HG03097 (cell line): ENCODE data around the gene OGDH.

Experiments
- ATAC-seq: cut with Tn5 transposase; IDR thresholded peaks from one replicate; pipeline ENCODE4 v1.9.1; 2021; ENCODE audit not compliant: unreplicated experiment, low FRiP score

OGDH gene

DNA sequence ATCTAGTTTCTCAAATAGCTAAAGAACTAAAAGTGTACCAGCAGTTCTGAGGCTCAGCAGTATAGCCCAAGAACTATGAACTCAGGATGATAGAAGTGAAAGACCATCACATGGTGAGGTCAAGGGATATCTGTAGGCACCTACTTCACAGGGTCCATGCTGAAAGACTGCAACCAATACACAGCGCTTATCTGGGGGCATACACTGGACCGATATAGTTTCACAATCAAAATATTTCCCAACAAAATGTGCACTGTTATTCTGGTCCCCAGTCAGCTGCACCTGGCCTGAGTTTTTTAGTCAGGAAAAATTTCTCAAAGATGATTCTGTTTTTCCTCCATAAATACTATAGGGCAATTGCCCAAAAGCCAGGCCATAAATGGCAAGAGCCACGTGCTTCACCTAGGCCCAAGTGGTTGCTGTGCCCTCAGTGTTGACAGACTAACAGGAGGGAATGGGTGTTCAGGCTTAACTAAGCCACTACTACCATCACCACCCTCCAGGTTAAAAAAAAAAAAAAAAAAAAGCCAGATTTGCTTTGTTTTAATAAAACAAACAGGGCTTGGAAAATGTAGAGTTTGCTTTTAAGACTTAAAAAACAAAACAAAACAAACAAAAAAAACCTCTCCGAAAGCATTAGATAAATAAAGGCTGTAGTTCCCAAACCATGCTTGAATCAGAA lies 58.5 kb downstream of the OGDH start:
- no peak for ATAC-seq

DNA sequence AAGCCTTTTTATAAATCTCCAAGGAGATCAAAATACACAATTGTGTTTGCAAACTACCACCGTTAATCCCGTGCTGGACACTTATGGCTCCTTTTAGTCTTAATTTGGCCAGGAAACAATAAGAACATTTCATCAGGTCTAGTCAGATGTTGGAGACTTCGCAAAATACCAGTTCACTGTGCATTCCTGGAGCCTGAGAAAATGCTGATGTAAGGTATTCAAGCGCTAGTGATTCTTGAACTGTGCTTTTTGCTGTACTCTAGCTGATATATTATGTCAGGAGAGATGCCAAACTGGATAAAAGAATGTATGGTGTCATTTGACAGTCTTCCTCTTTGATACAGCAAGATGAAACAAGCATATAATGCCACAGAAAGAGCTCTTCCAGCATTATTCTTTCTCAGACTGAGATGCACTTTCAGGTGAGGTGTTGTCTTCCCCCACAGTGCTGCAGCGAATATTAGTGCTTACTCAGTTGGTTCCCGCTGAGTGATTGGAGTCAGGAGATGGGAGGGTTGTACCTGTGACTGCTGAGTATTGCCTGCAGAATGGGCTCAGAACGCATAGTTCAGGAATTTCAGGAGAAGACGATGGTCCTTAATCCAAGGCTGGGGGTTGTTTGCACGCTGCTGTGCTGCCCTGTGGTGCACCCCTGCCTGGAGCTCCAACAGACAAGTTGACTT lies 59.2 kb downstream of the OGDH start:
- no peak for ATAC-seq

- no peak for ATAC-seq
Observed at GRCh38 chr7:44666566-44666965, 60.1 kb downstream of the OGDH start.

GRCh38 chr7:44667190-44667589 lies 60.8 kb downstream of the OGDH start:
- ATAC-seq: no peak

DNA sequence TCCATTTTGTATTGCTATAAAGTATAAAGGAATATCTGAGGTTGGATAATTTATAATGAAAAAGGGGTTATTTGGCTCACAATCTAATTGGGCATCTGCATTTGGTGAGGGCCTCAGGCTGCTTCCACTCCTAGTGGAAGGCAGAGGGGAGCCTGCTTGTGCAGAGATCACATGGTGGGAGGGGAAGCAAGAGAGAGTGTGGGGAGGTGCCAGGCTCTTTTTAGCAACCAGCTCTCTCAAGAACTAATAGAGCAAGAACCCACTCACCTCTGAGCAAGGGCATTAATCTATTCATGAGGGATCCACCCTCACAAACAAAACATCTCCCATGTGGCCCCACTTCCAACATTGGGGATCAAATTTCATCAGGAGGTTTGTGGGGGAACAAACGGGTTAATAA lies 64.6 kb downstream of the OGDH start:
- no peak for ATAC-seq

DNA sequence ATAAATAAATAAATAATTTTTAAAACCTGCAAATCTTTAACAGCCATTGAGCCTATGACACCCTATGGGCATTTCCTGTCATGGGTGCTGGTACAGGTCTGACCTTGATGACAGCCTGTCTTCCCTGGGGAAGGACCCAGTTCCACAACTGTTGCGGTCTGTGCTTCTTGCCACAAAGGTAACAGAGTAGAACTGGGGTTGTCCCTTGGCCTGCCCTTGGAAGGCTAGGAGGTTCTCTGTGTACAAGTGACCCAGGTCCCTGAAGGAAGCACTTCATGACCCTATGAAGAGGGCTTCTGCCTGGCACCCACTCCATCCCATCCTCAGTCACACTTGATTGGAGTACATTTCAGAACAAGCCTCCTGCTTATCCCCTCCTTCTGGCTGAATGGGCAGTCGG lies 66.9 kb downstream of the OGDH start:
- ATAC-seq: no peak

GRCh38 chr7:44673771-44674170 lies 67.3 kb downstream of the OGDH start:
- no peak for ATAC-seq

GRCh38 chr7:44674381-44674780 lies 68.0 kb downstream of the OGDH start:
- ATAC-seq: no peak

DNA sequence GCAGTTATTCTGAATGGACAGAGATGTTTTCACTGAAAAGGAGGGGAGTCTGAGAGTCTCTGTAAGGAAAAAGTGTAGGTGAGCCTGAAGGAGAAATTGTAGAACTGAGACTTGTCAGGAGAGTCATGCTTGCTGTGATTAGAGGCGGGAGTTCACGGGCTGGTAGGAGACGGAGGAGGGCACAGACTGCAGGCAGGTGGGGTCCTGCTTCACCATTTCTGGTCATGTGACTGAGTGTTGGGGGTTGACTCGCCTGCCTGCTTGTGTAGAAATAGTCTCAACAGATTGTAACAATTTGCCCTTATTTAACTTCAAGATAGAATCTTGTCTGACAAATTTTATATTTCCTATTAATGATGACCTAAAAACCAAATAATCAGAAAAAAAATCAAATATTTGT lies 70.3 kb downstream of the OGDH start:
- ATAC-seq: no peak

DNA sequence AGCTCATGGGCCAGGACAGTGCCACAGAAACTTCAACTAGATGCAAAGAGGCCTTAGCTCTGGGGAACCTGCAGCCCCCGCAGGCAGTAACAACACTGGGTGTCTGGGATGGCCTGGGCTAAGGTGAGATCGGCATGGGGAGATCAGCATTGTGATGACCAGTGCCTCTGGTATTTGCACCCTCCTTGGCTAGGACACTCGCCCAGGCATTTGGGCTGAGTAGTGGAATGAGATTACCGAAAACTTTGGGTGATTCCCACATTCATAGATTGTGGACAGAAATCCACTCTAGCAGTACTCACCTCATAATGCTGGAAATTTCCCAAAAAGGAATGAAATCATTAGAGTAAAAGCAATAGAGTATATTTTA lies 71.7 kb downstream of the OGDH start:
- no peak for ATAC-seq

DNA sequence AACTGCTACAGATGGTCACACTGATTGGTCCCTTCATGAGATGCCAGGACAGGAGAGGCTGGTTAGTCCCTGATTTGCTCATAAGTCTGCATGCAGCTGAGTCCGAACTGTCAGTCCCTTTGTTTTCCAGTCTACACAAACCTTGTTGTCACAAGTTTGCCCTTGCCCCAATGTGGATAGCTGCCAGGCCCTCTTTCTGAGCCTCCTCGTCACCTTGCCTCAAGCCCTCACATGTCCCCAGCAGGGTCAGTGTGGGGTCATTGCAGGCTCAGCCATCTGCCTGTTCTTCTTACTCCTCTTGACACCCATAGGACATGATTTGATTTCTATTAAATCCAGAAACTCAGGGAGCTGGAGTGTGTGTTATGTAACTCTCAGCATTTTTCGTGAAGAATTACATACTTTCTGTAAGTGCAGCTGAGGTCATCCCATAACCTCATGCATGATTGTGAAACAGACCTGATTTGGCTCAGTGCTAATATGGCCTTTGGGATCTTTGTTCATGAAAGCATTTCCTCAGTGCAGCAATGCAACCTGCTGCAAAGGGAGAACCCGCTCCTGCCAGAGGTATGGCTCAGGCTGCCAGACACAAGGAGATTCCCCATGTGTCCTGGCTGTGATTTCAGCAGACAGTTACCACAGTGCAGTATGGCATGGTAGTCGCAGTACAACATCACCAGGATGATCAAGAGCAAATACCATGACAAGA lies 72.2 kb downstream of the OGDH start:
- no peak for ATAC-seq

DNA sequence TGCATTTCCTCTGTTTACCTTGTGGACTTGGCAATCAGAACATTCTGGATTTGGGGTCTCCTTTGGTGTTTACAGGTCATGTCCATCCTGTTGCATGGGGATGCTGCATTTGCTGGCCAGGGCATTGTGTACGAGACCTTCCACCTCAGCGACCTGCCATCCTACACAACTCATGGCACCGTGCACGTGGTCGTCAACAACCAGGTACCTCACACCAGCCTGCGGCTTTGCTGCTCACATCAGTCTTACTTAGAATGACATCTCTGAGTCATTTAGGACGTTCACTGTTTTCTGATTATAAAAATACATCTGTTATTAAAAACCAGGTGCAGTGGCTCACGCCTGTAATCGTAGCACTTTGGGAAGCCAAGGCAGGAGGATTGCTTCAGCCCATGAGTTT lies 75.2 kb downstream of the OGDH start:
- no peak for ATAC-seq

GRCh38 chr7:44685723-44686122 lies 79.3 kb downstream of the OGDH start:
- ATAC-seq: no peak

- no peak for ATAC-seq
Observed at GRCh38 chr7:44689427-44689826, 83.0 kb downstream of the OGDH start.

DNA sequence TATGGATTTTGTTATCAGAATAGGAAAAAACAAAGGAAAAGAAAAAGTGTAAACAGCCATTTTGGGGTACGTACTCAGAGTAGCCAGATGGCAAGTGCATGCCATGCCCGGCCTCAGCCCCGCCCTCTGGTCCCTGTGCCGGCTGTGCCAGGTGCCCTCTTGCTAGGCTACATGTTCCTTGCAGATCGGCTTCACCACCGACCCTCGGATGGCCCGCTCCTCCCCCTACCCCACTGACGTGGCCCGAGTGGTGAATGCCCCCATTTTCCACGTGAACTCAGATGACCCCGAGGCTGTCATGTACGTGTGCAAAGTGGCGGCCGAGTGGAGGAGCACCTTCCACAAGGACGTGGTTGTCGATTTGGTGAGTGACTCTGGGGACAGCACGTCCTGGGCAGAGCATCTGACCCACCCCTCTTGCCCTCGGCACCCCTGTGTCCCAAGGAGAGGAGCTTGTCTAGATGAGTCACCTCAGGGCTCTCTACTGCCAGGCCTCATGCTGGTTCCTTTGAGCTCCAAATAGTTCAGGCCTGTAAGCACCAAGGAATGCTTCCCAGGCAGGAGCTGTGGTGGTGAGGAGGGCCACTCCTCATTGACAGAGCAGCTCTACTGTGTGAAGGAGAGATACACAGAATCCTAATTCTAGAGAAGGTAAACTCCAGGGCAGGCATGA lies 87.3 kb downstream of the OGDH start:
- no peak for ATAC-seq

DNA sequence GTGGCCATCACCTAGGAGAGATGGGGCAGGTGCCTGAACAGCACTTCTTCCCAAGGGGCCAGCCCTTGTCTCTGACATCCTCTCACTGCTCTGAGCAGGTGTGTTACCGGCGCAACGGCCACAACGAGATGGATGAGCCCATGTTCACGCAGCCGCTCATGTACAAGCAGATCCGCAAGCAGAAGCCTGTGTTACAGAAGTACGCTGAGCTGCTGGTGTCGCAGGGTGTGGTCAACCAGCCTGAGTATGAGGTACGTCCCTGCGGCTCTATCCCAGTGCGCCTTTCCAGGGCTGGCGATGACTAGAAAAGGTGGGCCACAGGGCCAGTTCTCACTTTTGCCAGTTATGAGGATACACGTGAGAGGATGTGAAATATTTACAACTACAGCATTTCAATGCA lies 87.9 kb downstream of the OGDH start:
- ATAC-seq: no peak

DNA sequence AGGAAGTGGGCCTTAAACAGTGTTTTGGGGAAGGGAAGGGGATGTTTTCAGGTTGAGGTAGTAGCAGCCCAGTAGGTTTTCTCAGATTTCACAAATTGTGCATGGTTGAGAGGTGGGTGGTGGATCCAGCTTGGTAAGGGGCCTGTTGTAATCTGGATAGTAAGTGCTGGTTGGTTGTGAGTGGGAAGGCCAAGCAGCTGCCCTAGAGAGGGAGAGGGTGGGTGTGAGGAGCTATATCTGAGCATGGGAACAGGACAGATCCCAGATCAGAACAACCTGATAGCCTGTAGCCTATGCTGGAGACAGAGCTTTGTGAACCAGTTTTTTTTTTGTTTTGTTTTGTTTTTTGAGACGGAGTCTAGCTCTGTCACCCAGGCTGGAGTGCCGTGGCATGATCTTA lies 88.3 kb downstream of the OGDH start:
- ATAC-seq: no peak

DNA sequence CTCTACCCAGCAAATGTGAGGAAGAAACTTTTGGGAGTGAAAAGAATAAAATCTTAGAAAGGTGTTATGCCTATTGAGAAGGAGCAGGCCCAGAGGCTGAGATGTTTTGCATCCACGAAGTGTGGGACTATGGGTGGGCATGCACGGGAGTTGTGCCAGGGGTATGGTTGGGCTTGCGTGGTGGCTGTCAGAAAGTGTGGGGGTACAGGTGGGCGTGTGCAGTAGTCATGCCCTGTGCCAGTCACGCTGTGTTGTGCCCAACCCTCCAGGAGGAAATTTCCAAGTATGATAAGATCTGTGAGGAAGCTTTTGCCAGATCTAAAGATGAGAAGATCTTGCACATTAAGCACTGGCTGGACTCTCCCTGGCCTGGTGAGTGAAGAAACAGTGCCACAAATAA lies 89.3 kb downstream of the OGDH start:
- ATAC-seq: no peak

DNA sequence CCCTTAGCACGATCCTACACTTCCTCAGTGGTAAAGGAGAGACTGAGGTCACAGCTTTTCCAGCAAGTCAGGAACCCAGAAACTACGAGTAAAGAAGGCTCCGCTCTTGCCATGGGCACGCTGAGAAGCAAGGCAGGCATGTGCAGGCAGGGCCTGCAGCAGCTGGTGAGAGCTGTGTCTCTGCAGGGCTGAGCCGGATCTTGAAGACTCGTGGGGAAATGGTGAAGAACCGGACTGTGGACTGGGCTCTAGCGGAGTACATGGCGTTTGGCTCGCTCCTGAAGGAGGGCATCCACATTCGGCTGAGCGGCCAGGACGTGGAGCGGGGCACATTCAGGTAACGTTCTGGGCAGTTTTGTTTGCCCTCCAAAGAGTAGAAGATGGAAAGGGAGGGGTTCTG lies 90.3 kb downstream of the OGDH start:
- no peak for ATAC-seq

DNA sequence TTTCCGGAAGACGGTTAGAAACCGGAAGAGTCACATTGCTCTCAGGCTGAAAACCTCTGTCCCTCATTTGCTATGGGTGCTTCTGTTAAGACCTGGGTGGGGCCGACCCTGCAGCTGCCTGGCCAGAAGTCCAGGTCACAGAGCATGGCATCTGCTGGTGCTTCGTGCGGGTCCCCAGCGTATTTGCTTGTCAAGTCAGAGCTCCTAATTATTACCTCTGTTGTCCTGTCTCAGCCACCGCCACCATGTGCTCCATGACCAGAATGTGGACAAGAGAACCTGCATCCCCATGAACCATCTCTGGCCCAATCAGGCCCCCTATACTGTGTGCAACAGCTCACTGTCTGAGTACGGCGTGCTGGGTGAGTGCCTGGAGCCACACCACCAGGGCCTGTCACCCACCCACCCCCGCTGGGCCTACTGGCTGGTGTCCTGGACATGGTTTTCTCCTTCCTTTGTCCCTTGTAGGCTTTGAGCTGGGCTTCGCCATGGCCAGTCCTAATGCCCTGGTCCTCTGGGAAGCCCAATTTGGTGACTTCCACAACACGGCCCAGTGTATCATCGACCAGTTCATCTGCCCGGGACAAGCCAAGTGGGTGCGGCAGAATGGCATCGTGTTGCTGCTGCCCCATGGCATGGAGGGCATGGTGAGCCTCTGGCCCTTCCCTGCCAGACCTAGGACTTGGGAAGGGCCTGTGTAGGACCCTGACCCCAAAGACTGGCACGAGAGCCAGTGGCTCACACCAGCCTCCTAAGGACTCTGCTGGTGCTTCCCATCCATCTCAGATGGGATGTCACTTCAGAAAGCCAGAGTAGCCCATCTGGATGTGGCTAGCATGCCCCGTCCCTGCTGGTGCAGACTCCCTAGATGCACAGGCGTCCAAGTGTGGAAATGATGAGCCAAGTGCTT lies 91.0 kb downstream of the OGDH start:
- no peak for ATAC-seq
